Suprapubic skin (tissue), 4 donors: Measurements from ENCODE around the gene MRC2.

Experiments used
- CTCF ChIP-seq, 2 donors: fragments of 200-600 bp in 1 of 2; fragments of 450-650 bp in 1 of 2; sonication (generic) in 1 of 2; IDR thresholded peaks; one replicate each; pipeline ENCODE4 v1.5.1; 2016 to 2019; ENCODE audit warnings: antibody characterized with exemption in 2 of 2, mild to moderate bottlenecking in 1 of 2, moderate library complexity in 1 of 2
- EP300 ChIP-seq: sonication (generic); formaldehyde crosslinking; IDR thresholded peaks from one replicate; pipeline ENCODE4 v1.6.1; 2017; ENCODE audit warnings: antibody characterized with exemption
- POLR2A ChIP-seq, 2 donors: fragments of 450-650 bp; IDR thresholded peaks; one replicate each; pipeline ENCODE4 v1.6.1; 2017; ENCODE audit warnings: antibody characterized with exemption in 2 of 2, mild to moderate bottlenecking in 2 of 2, moderate library complexity in 2 of 2
- POLR2AphosphoS5 ChIP-seq, 3 donors: sonication (generic); formaldehyde crosslinking; IDR thresholded peaks; one replicate each; pipeline ENCODE4 v1.6.1; 2017; ENCODE audit warnings: antibody characterized with exemption in 3 of 3

- no peak for TF ChIP-seq POLR2AphosphoS5 (IDR thresholded peaks at IDR 0.05)
- no peak for TF ChIP-seq CTCF (IDR thresholded peaks at IDR 0.05)
- no peak for TF ChIP-seq POLR2A (IDR thresholded peaks at IDR 0.05)
- no peak for TF ChIP-seq EP300
Measured at GRCh38 chr17:62672957-62673356, 45.5 kb downstream of the MRC2 start.
